HTR-8/SVneo (cell line): ENCODE data around the gene CAMTA1.

ENCODE experiments used
- DNase-seq: peaks from one replicate; pipeline ENCODE4 v3.0.0; 2011; ENCODE audit warnings: low spot score, mixed read lengths; ENCODE audit not compliant: insufficient read length
- FAIRE-seq: peaks from 2 replicates; lab custom pipeline; 2011; peaks lifted over from hg19 to GRCh38; lab: Jason Lieb, UNC

Gene CAMTA1

GRCh38 chr1:7648761-7649384 is 863.6 kb downstream of the CAMTA1 start:
- DNase-seq = no peak
- no peak for FAIRE-seq

GRCh38 chr1:7650801-7651200 is 865.5 kb downstream of the CAMTA1 start:
- FAIRE-seq (no peak), DNase-seq (no peak)

GRCh38 chr1:7651203-7651602 is 865.9 kb downstream of the CAMTA1 start:
- DNase-seq (no peak), FAIRE-seq (no peak)

- no peak for DNase-seq
- no peak for FAIRE-seq
These were observed 866.8 kb downstream of the CAMTA1 start for GRCh38 chr1:7652061-7652460.

- DNase-seq (no peak), FAIRE-seq (no peak)
These were observed 867.4 kb downstream of the CAMTA1 start for GRCh38 chr1:7652515-7653098.

GRCh38 chr1:7654725-7655124 is 869.5 kb downstream of the CAMTA1 start:
- FAIRE-seq = peak; percentile 98
- DNase-seq = no peak

GRCh38 chr1:7655354-7655753 is 870.1 kb downstream of the CAMTA1 start:
- DNase-seq = no peak
- no peak for FAIRE-seq

- FAIRE-seq (no peak), DNase-seq (no peak)
These were observed 871.4 kb downstream of the CAMTA1 start for GRCh38 chr1:7656557-7657215.

- FAIRE-seq (no peak), DNase-seq (no peak)
These were observed 872.2 kb downstream of the CAMTA1 start for GRCh38 chr1:7657287-7658016.

GRCh38 chr1:7658099-7658498 is 872.8 kb downstream of the CAMTA1 start:
- DNase-seq (no peak), FAIRE-seq (no peak)

GRCh38 chr1:7659514-7659913 is 874.3 kb downstream of the CAMTA1 start:
- DNase-seq (no peak), FAIRE-seq (no peak)

- DNase-seq (no peak), FAIRE-seq (no peak)
These were observed 878.3 kb downstream of the CAMTA1 start for GRCh38 chr1:7663451-7664146.

- DNase-seq = no peak
- FAIRE-seq = no peak
These were observed 879.1 kb downstream of the CAMTA1 start for GRCh38 chr1:7664147-7664892.

- no peak for FAIRE-seq
- DNase-seq = no peak
These were observed 879.6 kb downstream of the CAMTA1 start for GRCh38 chr1:7664893-7665250.

GRCh38 chr1:7666249-7666648 is 881.0 kb downstream of the CAMTA1 start:
- DNase-seq (no peak), FAIRE-seq (no peak)

GRCh38 chr1:7667159-7667558 is 881.9 kb downstream of the CAMTA1 start:
- no peak for DNase-seq

GRCh38 chr1:7667625-7668218 is 882.5 kb downstream of the CAMTA1 start:
- peak; percentile 77 for DNase-seq
- FAIRE-seq = peak; percentile 91

More at GRCh38 chr1:7667159-7667558, 881.9 kb downstream of the CAMTA1 start:
- FAIRE-seq = no peak

- peak; percentile 67 for DNase-seq
- FAIRE-seq = peak; percentile 73
These were observed 884.5 kb downstream of the CAMTA1 start for GRCh38 chr1:7669559-7670311.
